Activated CD8-positive, alpha-beta memory T cell treated with anti-CD3 and anti-CD28 coated beads for 48 hours (primary cell): ENCODE measurements around the gene KARS1.
"Not testable (repeated sequence)": the region's sequence is repeated elsewhere in the genome, so short reads cannot be mapped to it uniquely, and the experiment has no call there.

Experiments used
- DNase-seq, 3 experiments: peaks; one replicate each; pipeline ENCODE4 v3.0.0-alpha.2; 2020; ENCODE audit warnings: low read depth in 2 of 3, low spot score in 2 of 3

KARS1 gene

DNA sequence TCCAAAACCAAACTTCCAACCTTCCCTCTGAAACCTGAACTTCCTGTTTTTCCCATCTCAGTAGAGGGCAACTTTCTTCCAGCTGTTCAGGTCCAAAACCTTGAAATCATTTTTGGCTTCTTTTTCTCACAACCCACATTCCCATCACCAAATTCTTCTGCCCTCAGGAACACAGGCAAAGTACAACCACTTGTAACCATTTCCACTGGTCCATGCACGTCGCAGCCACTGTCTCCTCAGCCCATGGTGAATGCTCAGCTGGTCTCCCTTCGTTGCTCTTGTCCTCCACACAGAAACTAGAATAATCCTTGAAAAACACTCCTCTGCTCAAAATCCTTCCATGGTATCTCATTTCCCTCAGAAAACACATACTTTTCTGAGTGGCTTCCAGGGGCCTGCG is 20.7 kb downstream of the KARS1 start:
- DNase-seq, result no peak

GRCh38 chr16:75624921-75625334 is 22.5 kb downstream of the KARS1 start:
- no peak for DNase-seq

GRCh38 chr16:75622761-75623605 is 24.5 kb downstream of the KARS1 start, which contains the start of gene ADAT1:
ADAT1 (minus strand) TSS chr16:75623281; CDS start chr16:75620799, 2,482 bp downstream.
- DNase-seq, result peak; percentile 90 to 95 (median 95)

DNA sequence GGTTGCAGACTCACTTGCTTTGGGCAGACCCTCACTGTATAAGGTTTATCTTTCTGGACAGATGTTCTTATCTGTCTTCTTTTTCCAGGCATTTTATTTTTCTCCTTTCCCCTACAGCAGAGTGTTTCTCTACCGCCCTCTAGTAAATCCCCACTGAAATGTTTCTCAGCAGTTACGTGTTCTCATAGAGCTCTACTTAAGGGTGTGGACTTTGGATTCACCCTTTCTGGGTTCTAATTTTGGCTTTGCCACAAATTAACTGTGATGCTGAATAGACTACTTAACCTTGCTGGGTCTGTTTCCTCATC is 26.3 kb downstream of the KARS1 start:
- DNase-seq, result no peak

- peak in 1 of 3 experiments; percentile 24 for DNase-seq
Measured at GRCh38 chr16:75620326-75621169, 26.9 kb downstream of the KARS1 start.

- no peak for DNase-seq
Measured at GRCh38 chr16:75618780-75619179, 28.7 kb downstream of the KARS1 start.

GRCh38 chr16:75617121-75617520 is 30.3 kb downstream of the KARS1 start:
- DNase-seq, result no peak

DNA sequence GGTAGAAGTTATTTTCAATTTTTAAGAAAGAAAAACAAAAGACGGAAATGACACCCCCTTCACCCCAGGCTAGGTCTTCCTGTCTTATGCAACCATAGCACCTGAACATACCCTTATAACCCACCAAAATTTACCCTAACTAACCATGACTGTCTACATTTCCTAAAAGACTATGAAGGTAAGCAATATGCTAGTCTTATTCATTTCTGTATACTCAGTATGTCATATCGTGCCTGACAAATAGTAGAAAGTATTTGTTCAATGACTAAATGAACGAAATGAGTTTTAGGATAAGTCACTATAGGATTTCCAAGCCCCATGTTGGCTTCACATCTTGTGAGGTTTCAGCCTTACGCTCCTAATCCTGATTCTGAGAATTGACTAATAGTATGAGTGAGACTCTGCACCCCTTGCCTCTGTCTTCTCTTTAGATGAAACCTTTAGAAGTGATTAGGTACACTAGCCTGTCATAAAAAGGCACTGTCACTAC is 30.9 kb downstream of the KARS1 start:
- DNase-seq, result no peak

GRCh38 chr16:75615619-75616018 is 31.8 kb downstream of the KARS1 start:
- DNase-seq, result no peak

- no peak for DNase-seq
Measured at GRCh38 chr16:75614066-75614897, 33.2 kb downstream of the KARS1 start.

DNA sequence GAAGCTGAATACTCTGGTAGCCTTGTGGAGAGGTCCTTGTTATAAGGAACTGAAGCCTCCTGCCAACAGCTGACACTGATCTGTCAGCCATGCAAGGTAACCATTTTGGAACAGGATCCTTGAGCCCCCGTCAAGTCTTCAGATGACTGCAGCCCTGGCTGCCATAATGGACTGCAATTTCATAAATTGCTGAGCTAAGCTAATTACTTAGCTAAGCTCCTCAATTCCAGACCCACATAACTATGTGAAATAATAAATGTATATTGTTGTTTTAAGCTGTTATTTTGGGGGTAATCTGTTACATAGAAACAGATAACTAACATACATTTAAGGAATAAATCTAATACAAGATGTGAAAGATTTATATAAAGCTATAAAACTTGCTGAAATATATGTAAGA is 41.0 kb downstream of the KARS1 start:
- no peak for DNase-seq

DNA sequence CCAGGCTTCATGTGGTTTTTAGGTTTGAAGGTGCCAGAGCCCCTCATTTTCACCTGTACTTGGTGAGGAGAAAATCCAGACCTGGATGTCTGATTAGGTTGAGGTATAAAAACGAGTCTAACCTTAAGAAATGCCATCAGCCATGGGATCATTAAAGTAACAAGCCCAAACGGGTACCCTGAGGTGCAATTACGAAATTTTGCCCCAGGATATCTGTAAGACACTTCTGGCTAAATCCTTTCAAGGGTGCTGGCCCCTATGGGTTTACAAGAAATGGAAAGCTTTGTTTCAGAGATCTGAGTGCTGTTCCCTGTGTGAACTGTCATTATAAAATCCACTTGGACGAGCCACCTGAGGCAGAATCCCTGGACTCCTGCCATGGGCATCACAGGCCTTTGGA is 44.2 kb downstream of the KARS1 start:
- DNase-seq, result no peak

DNA sequence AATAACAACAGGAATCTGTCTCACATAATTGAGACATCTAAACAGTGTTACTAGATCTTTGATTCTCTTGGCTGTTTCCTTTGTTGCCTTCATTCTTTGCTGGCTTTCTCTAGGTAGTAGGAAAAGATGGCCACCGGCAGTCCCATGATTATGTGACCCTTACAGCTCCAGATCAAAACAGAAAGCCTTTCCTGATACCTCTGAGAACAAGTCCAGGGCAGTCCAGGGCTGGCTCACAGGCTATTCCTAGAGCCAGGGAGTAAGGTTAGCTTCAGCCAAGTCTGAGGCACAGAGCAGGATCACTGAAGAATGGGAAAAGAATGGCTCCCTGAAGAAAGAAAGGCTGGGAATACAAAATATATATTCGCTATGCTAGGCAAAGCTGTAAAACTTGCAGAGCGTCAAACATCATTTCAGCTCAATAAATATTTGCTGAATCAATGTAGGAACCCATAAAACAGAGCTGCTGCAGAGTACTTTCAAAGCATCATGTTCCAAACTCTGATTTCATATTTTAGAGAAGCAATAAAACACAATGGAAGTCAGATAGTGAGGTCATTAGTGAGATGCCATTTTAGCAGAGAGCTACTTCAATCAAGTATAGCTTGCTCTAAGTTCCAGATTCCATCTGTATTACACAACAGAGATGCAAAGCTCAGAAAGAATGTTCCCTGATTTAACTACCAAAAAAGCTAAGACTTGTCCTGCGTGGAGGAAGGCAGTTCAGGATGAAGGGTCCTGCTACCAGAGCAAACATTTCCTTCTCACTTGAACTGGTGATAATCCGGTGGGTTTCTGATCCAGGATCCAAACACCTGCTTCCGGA is 47.8 kb downstream of the KARS1 start:
- DNase-seq, result no peak

DNA sequence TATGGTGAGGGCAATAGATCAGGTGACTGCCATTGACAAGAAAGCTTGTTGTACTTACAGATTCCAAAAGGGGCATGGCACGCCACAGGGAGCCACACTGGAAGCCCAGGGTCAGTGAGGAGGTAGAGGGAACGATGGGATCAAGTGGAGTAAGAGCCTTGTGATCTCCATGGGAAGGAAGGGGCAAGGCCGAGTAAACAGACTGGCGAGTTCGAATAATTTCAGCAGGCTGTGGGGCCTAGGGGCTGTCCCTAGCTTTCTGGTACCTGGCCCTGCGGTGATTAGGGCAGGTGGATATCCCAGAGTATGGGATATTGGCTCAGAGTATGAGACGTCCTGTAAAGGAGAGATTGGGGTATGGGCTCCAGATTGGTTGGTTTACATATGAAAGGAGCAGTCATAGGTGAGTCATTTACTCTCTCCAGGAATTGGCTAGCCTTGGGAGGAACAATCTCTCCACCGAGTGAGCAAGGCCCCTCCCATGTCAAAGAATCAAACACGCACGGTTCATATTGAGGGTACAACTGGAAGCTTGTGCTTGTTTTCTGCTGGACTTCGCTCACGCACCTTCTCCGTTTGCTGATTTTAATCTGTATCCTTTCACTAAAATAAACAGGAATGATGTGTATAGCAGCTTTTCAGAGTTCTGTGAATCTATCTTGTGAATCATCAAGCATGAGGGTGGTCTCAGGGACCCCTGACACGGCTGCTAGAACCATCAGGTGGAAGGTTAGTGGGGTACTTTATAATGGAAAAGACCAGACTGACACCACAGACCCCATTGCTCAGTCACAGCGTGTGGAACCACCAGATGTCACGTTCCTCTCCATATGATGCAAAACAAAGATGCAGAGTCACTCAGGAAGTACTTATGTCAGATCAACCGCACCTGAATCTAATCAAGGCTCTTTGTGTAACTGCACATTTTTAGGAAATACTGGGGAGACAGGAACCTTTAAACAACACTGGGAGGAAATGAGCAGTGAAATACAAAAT is 53.3 kb downstream of the KARS1 start:
- DNase-seq, result no peak

DNA sequence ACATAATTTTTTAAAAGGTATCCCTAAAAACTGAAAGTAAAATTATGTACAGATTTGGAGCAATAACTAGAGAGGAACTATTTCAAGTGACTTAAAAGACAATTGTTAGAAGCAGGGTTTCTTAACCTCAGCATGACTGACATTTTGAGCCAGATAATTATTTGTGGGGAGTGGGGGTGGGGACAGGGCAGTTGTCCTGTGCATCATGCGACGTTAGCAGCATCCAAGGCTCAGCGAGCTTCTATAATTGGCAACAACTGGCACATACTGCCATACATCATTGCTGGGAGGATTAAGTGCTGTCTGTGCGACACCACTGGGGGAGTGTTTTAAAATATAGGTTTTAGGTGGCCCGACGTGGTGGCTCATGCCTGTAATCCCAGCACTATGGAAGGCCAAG is 54.2 kb downstream of the KARS1 start:
- no peak for DNase-seq

GRCh38 chr16:75591927-75592326 is 55.5 kb downstream of the KARS1 start:
- not testable (repeated sequence) for DNase-seq

DNA sequence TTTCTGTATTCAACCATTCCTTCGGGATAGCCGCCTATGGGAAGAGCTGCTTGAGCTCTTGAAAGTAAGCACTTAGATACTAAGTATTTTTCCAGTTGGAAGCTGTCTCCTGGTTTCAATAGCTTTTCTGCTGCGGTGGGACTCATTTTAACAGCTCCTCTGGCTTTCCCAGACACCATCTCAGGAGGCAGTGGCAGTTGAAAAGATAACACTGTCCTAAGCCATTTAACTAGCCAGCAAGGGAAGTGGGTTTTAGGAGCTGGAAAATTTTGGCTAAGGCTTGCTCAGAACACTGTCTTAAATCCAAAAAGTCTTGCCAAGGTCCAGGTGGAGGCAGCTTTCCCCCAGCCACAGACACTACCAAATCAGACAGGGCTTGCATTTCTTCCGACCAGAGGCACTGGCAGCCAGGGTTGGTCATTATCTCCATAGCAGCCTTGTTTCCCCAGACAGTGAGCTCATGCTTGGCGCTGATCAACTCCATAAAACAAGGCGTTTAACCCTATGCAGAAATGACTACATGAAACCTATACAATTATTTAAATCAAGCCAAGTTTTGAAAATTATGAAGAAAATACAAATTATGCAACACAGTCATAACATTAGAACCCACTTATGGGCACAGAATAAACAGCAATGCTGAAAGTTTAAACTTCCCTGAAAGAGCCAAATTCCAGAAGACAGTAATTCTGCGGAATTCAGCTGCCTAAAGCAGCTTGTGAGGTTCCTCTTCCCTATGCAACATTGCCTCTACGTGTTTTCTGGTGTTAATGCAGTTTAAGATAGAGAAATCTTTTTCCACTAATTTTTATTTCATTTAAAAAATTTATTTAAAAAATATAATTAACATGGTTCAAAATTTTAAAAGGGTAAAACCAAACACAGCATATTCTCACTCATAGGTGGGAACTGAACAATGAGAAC is 56.3 kb downstream of the KARS1 start:
- no peak for DNase-seq

GRCh38 chr16:75589306-75589705 is 58.2 kb downstream of the KARS1 start:
- DNase-seq, result no peak
